Measurements from ENCODE around the gene NGFR. TPM values are rescaled to one million over a fixed set of nuclear protein-coding genes. Genes with fewer than 3 reads are reported as not detected.

NGFR gene
- total RNA-seq: 8.0 TPM
- long read RNA-seq, transcript NGFR-201 (6 exons, 3,417 nt): major isoform, 7 of 24 reads
- long read RNA-seq, partial matches to known transcripts: 17 of 24 reads
- long read RNA-seq, other reads (novel, unspliced or antisense): 0 of 24 reads

DNA sequence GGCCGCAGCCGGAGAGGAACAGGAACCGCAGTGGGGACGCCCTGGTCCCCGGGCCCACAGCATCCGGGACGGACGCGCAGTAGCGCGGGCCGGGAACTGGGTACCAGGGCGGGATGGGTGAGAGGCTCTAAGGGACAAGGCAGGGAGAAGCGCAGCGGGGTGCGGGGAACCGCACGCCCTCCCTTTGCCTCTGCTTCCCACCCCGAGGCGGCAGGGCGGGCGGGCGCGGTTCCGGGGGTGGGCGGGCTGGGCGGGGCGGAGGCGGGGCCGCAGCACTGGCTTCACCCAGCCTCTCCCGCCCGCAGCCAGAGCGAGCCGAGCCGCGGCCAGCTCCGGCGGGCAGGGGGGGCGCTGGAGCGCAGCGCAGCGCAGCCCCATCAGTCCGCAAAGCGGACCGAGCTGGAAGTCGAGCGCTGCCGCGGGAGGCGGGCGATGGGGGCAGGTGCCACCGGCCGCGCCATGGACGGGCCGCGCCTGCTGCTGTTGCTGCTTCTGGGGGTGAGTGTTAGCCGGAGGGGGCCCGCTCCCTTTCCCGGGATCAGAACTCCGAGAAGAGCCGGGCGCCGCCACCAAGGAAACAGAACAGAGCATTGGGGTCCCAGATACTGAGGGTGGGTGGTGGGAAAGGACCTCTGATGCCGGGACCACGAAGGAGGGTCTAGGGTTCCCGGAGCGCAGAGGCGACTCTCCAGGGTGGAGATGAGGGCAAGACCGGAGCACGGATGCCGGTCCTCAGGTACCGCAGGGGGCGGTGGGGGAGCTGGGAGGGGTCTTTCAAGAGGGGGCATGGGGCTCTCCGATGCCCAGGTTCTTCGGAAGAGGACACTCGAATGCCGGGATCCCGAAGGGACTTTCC is at the start of gene NGFR:
Gene NGFR, plus strand, starts transcription at position 308 of the 856 bp plus-strand sequence. Its CDS starts 125 bp downstream, at position 433.
- peak; percentile 79 for ATAC-seq (ENCODE audit: poor library complexity)
- peak; percentile 66 for DNase-seq
- intact Hi-C loops (cut with DNase I): loop anchor here (5.0 kb wide), 1 partner anchor 52 kb away; no protein-coding TSS in a partner anchor

DNA sequence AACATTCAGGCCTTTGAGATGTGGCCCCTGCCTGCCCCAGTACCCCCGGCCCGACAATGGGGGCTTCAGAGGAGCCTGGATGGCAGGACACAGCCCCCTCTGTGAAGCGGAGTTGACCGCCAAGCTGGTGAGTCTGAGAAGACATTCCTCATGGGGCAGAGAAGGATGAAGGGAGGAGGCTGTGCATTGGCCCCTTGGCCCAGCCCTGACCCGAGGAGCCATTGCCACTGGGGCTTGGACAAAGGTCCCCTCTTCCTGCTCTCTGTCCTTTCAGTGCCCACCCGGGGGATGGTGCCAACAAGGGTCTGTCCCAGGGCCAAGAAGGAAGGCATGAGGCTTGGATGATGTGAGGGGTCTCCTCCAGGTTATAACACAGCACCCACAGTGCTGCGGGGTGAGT is 49.5 kb upstream of the NGFR start:
- intact Hi-C loops (cut with DNase I): no loop called here
- no peak for DNase-seq
- no peak for ATAC-seq (ENCODE audit: poor library complexity)

- intact Hi-C loops (cut with DNase I): no loop called here
- DNase-seq (no peak), ATAC-seq (ENCODE audit: poor library complexity) (peak; percentile 48)
Observed at GRCh38 chr17:49447628-49448302, 47.3 kb upstream of the NGFR start.

GRCh38 chr17:49450181-49450580 is 44.9 kb upstream of the NGFR start:
- DNase-seq (no peak), ATAC-seq (ENCODE audit: poor library complexity) (no peak)
- intact Hi-C loops (cut with DNase I): no loop called here

GRCh38 chr17:49450735-49451134 is 44.4 kb upstream of the NGFR start:
- ATAC-seq (ENCODE audit: poor library complexity) (no peak), DNase-seq (no peak)
- intact Hi-C loops (cut with DNase I): no loop called here

- DNase-seq (no peak), ATAC-seq (ENCODE audit: poor library complexity) (no peak)
- intact Hi-C loops (cut with DNase I): no loop called here
Observed at GRCh38 chr17:49452201-49452600, 42.9 kb upstream of the NGFR start.

- intact Hi-C loops (cut with DNase I): no loop called here
Observed at GRCh38 chr17:49452661-49453060, 42.4 kb upstream of the NGFR start.

DNA sequence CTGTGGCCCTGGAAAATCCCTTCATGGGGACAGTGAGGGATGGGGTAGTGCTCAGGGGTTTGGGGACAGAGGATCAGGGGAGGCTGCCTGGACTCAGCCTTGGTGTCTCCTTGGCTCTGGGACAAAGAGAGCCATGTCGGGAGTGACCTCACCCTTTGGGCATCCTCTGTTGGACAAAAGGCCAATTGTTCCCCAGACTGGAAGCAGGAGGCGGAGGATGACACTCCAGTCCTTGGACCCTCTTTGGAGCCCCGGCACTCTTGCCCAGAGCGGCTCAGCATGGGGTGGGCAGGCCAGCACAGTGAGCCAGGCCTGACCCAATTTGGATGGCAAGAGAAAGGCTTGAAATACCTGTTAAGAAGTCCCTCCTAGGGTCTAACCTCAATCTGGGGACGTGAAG is 41.0 kb upstream of the NGFR start:
- intact Hi-C loops (cut with DNase I): no loop called here
- ATAC-seq (ENCODE audit: poor library complexity): no peak
- no peak for DNase-seq

More at GRCh38 chr17:49452661-49453060, 42.4 kb upstream of the NGFR start:
- ATAC-seq (ENCODE audit: poor library complexity): no peak
- DNase-seq: no peak

- intact Hi-C loops (cut with DNase I): no loop called here
- no peak for DNase-seq
- ATAC-seq (ENCODE audit: poor library complexity): no peak
Observed at GRCh38 chr17:49455272-49455861, 39.7 kb upstream of the NGFR start.

- intact Hi-C loops (cut with DNase I): no loop called here
- DNase-seq (no peak), ATAC-seq (ENCODE audit: poor library complexity) (no peak)
Observed at GRCh38 chr17:49456183-49456965, 38.7 kb upstream of the NGFR start.

GRCh38 chr17:49457564-49458535 is 37.2 kb upstream of the NGFR start:
- ATAC-seq (ENCODE audit: poor library complexity) (no peak), DNase-seq (no peak)
- intact Hi-C loops (cut with DNase I): no loop called here

DNA sequence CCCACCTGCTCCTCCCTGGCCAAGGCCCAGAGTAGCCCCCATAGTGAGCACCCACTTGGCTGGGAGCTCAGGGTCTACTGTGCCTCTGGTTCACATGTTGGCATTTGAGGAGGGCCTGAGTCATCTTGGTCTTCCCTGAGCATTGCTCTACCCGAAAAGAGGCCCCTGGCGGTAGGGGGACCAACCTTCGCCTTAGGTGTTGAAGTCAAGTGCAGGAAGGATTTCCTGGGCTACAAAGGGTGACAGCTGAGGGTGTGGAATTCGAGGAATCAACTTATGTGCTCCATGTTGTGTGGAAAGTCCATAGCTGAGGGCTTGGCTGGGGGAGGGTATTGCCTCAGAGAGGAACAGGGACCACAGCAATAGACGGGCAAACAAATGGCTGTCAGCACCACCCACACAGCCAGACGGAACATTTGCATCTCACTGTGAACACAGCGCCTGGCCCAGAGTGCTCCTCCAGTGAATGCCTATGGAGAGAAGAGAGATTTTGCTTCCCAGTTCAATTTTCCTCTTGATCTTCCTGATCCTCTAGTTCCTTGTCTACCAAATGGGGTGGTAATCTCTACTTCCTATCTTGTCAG is 35.6 kb upstream of the NGFR start:
- intact Hi-C loops (cut with DNase I): no loop called here
- no peak for ATAC-seq (ENCODE audit: poor library complexity)
- DNase-seq: no peak

GRCh38 chr17:49460401-49460800 is 34.7 kb upstream of the NGFR start:
- ATAC-seq (ENCODE audit: poor library complexity): no peak
- DNase-seq: no peak
- intact Hi-C loops (cut with DNase I): no loop called here

DNA sequence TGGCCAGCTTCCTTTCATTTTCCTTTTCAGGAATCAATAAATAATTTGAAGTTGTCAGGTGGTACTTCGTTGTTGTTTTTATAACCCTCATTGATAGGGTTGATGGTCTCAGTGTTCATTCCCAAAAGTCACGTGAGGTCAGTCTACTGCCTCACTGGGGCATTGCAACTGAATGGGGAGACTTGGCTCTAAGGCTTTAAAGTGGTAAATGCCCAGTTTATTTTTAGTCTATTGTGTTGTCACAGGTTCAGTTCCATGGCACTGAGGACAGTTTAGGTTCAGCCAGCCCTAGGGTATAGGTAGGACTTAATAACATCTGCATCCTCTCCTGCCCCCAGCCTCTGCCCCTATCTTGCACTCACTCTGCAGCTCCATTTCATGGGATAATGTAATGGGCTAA is 33.5 kb upstream of the NGFR start:
- intact Hi-C loops (cut with DNase I): no loop called here
- ATAC-seq (ENCODE audit: poor library complexity) (no peak), DNase-seq (no peak)

DNA sequence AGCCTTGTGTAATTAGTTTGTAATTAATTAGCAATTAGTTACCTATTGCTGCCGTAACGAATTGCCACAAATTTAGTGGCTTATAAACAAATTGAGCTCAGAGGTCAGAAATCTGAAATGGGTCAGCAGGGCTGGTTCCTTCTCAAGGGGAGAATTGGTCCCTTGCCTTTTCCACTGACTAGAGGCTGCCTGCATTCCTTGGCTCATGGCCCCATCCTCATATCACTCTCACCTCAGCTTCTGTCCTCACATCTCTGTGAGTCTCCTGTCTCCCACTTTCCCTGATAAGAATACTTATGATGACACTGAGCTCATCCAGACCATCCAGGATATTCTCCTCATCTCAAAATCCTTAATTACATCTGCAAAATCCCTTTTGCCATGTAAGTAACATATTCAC is 31.0 kb upstream of the NGFR start:
- intact Hi-C loops (cut with DNase I): no loop called here
- DNase-seq (no peak), ATAC-seq (ENCODE audit: poor library complexity) (no peak)

DNA sequence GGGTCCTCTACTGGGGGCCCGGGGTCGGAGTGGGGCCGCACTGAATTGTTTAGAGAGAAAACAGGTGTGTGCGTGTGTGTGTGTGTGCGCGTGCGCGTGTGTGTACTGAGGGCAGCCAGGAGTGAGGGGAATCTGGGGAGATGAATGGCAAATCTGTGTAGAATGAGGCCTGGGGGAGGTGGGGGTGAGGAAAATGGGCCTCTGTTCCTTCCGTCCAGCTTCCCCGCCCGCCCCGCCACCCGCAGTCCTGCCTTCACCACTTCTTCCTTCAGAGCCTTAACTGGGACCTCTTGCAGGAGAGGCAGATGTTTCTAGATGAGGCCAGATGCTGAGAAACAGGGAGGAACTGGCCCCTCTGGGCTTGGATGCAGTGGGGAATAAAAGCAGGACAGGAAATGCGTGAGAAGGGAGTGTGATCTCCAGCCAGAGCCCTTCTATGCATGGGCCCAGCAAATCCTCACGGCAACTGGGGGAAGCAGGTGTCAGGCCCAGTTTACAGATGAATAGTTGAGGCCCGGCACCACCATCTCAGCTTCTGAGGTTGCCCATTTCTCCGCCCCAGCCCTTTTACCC is 29.7 kb upstream of the NGFR start:
- intact Hi-C loops (cut with DNase I): no loop called here
- DNase-seq: no peak
- no peak for ATAC-seq (ENCODE audit: poor library complexity)

- ATAC-seq (ENCODE audit: poor library complexity) (no peak), DNase-seq (no peak)
- intact Hi-C loops (cut with DNase I): no loop called here
Observed at GRCh38 chr17:49466436-49466835, 28.7 kb upstream of the NGFR start.

All from Right ventricle myocardium superior (tissue), 1 donor.